Hepatocyte (in vitro differentiated cells): ENCODE measurements around the gene SEMA5B. TPM values are rescaled to one million over a fixed set of nuclear protein-coding genes. Genes with fewer than 3 reads are reported as not detected.
A peak's percentile ranks its signal among the peaks of the same experiment; 100 is the strongest.

Experiments
- DNase-seq: peaks from one replicate; pipeline ENCODE4 v3.0.0-alpha.2; 2016; ENCODE audit warnings: low spot score
- H2AFZ ChIP-seq: fragments of 200-600 bp; sonication (generic); 2 replicates; pipeline ENCODE4 v1.6.0; 2016; ENCODE audit warnings: antibody characterized with exemption, mild to moderate bottlenecking
- H3K27ac ChIP-seq: fragments of 200-600 bp; sonication (generic); 2 replicates; pipeline ENCODE4 v1.5.1; 2016; ENCODE audit warnings: mild to moderate bottlenecking
- H3K27me3 ChIP-seq: fragments of 200-600 bp; sonication (generic); 2 replicates; pipeline ENCODE4 v1.6.1; 2016
- H3K36me3 ChIP-seq: fragments of 200-600 bp; sonication (generic); replicated peaks from 2 replicates; pipeline ENCODE4 v1.5.1; 2016; ENCODE audit warnings: low read depth; ENCODE audit not compliant: insufficient read depth
- H3K4me1 ChIP-seq: fragments of 200-600 bp; sonication (generic); 2 replicates; pipeline ENCODE4 v1.5.1; 2016; ENCODE audit warnings: mild to moderate bottlenecking, moderate library complexity; ENCODE audit not compliant: insufficient read depth
- H3K4me2 ChIP-seq: fragments of 200-600 bp; sonication (generic); 2 replicates; pipeline ENCODE4 v1.6.0; 2016
- H3K4me3 ChIP-seq: fragments of 200-600 bp; sonication (generic); 2 replicates; pipeline ENCODE4 v1.5.1; 2016; ENCODE audit warnings: mild to moderate bottlenecking
- H3K79me2 ChIP-seq: fragments of 200-600 bp; sonication (generic); 2 replicates; pipeline ENCODE4 v1.6.0; 2017; ENCODE audit warnings: mild to moderate bottlenecking
- H3K9me2 ChIP-seq: fragments of 200-600 bp; sonication (generic); replicated peaks from 2 replicates; pipeline ENCODE4 v1.6.0; 2017; ENCODE audit warnings: mild to moderate bottlenecking; ENCODE audit not compliant: insufficient read depth
- H3K9me3 ChIP-seq: fragments of 200-600 bp; sonication (generic); 2 replicates; pipeline ENCODE4 v1.5.1; 2016; ENCODE audit warnings: low read depth, mild to moderate bottlenecking
- H4K20me1 ChIP-seq: fragments of 200-600 bp; sonication (generic); 2 replicates; pipeline ENCODE4 v1.6.0; 2016; ENCODE audit warnings: mild to moderate bottlenecking; ENCODE audit not compliant: insufficient read depth, poor library complexity, severe bottlenecking
- CTCF ChIP-seq: fragments of 200-600 bp; sonication (generic); IDR thresholded peaks from 2 replicates; pipeline ENCODE4 v1.5.1; 2016; ENCODE audit warnings: antibody characterized with exemption, mild to moderate bottlenecking; ENCODE audit not compliant: poor library complexity
- EZH2 ChIP-seq: fragments of 200-600 bp; sonication (generic); IDR thresholded peaks from 2 replicates; pipeline ENCODE4 v1.6.1; 2016; ENCODE audit warnings: antibody characterized with exemption, mild to moderate bottlenecking, borderline replicate concordance
- EZH2phosphoT487 ChIP-seq: fragments of 200-600 bp; sonication (generic); IDR thresholded peaks from one replicate; pipeline ENCODE4 v1.6.1; 2018; ENCODE audit warnings: antibody characterized with exemption, mild to moderate bottlenecking, low read depth, moderate library complexity; ENCODE audit not compliant: unreplicated experiment, severe bottlenecking
- WGBS: methylation state at CpG from one replicate; pipeline ENCODE4 v1.1.6; 2016; ENCODE audit warnings: low lambda C conversion rate; ENCODE audit errors: missing lambda C conversion rate; 5-methylcytosine and 5-hydroxymethylcytosine counted together
- polyA plus RNA-seq: library from polyadenylated mRNA; unstranded; fragments of >200 nt; fragmentation: Nextera tagmentation; extraction: Ambion mirVana; gene quantifications from 2 replicates; pipeline ENCODE4 v1.2.1, GENCODE V29; 2016
- total RNA-seq: library from RNA; depleted of rRNA; stranded (reverse); fragments of >200 nt; gene quantifications from 2 replicates; pipeline ENCODE4 v1.2.3, GENCODE V29; 2014

Gene SEMA5B
- total and polyA plus RNA-seq, 2 experiments from 2014 or later = 1.4 to 4.2 TPM

DNA sequence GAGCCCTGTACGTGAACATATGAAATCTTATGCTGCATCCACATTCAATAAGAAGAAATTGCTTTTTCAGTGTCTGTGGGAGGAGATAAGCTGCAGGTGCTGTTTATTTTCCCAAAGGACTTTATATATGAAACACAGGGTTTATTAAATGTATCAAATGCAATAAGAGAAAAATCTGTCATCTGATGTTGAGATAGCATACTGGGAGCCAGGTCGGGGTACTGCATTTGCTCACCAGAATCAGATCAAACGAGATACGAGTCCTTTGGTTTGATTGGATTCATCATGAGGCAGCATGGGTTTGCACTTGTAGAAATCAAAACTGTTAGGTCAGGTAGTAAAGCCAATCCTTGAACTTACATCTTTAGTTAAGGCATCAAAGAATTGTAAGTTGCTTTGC is 141.3 kb downstream of the SEMA5B start:
- no peak overlapping the region for H3K4me3 ChIP-seq
- DNase-seq = no peak
- H3K79me2 ChIP-seq = no peaks in the 10 kb centered on the region
- H3K9me3 ChIP-seq = no peaks in the 10 kb centered on the region
- WGBS = 92% methylated on average over 4 of the region's 4 CpGs
- H4K20me1 ChIP-seq = no peaks in the 10 kb centered on the region
- no peaks in the 10 kb centered on the region for H3K27me3 ChIP-seq
- H3K4me1 ChIP-seq = no peaks in the 10 kb centered on the region
- H3K4me2 ChIP-seq = no peak overlapping the region
- no peak for TF ChIP-seq CTCF
- TF ChIP-seq EZH2 = no peak
- no peak for TF ChIP-seq EZH2phosphoT487
- H3K27ac ChIP-seq = no peak overlapping the region
- H3K36me3 ChIP-seq = no peaks in the 10 kb centered on the region
- H2AFZ ChIP-seq = no peak overlapping the region
- no peaks in the 10 kb centered on the region for H3K9me2 ChIP-seq

DNA sequence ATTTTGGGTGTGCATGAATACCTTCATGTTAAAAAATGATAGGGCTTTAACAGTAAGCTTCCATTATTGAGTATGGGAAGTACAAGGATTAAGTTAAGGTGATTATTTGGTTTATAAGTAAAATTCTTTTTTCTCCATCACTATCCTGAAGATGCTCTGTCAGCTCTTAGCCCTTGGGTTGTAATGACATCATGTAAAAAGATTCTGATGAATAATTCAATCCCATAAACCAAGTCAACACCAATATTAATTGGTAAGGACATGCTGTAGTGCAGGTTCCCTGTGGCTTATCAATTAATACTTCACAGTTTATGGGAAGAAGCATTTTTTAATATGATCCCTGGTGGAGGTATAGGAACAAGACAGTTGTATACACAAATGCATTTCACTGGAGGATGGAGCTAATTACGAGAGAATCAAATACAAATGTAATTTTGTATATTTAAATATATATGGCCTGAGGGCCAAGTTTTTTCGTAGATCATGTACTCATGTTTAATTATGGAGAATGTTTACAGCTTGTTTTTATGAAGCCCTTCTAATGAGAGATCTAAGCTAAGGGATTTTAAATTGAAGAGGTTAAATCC is 145.1 kb downstream of the SEMA5B start:
- no peak for DNase-seq
- Histone ChIP-seq H3K9me3 (no peaks in the 10 kb centered on the region), H3K27ac (no peak overlapping the region), H2AFZ (no peak overlapping the region), H3K36me3 (no peaks in the 10 kb centered on the region), H3K4me1 (peaks cover 12% of the 10 kb centered on the region), H3K9me2 (no peaks in the 10 kb centered on the region), H4K20me1 (no peaks in the 10 kb centered on the region), H3K4me2 (no peak overlapping the region), H3K79me2 (no peaks in the 10 kb centered on the region), H3K27me3 (no peaks in the 10 kb centered on the region), H3K4me3 (no peak overlapping the region)
- WGBS = 83% methylated on average over 2 of the region's 2 CpGs
- TF ChIP-seq EZH2phosphoT487 (no peak), CTCF (no peak), EZH2 (no peak)

DNA sequence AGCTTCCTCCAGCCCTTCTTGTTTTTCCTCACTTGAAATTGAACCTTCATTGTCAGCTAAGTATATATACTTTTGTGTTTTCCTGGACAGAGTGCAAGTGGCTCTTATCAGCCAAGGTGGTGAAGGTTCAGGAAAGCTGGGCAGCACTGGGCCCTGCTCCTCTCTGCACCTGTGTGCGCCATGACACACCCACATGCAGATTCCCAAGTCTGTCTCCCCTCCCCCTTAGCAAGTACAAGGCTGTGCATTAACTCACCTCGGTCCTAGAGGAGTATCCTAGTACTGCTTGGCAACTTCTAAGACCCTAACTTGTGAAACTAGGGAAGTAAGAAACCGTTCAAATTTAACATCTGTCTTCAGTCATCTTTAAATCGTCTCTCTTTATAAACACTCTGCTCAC is 146.9 kb downstream of the SEMA5B start:
- no peak for TF ChIP-seq EZH2phosphoT487
- no peak for TF ChIP-seq CTCF
- no peak for TF ChIP-seq EZH2
- H3K27me3 ChIP-seq = no peaks in the 10 kb centered on the region
- peaks cover 12% of the 10 kb centered on the region for H3K4me1 ChIP-seq
- no peaks in the 10 kb centered on the region for H3K79me2 ChIP-seq
- H2AFZ ChIP-seq = no peak overlapping the region
- H3K9me3 ChIP-seq = no peaks in the 10 kb centered on the region
- H3K9me2 ChIP-seq = no peaks in the 10 kb centered on the region
- peak overlapping the region; percentile 47 for H3K27ac ChIP-seq
- H3K4me2 ChIP-seq = peak overlapping the region; percentile 25
- H3K4me3 ChIP-seq = no peak overlapping the region
- H3K36me3 ChIP-seq = no peaks in the 10 kb centered on the region
- peak; percentile 77 for DNase-seq
- H4K20me1 ChIP-seq = no peaks in the 10 kb centered on the region
- 58% methylated on average over 4 of the region's 4 CpGs for WGBS

- Histone ChIP-seq H3K9me2 (no peaks in the 10 kb centered on the region), H3K36me3 (no peaks in the 10 kb centered on the region), H3K27ac (peak overlapping the region; percentile 47), H2AFZ (no peak overlapping the region), H3K4me3 (no peak overlapping the region), H4K20me1 (no peaks in the 10 kb centered on the region), H3K9me3 (no peaks in the 10 kb centered on the region), H3K27me3 (no peaks in the 10 kb centered on the region), H3K4me2 (peak overlapping the region; percentile 25), H3K79me2 (no peaks in the 10 kb centered on the region), H3K4me1 (peaks cover 12% of the 10 kb centered on the region)
- no peak for TF ChIP-seq EZH2
- no peak for TF ChIP-seq EZH2phosphoT487
- TF ChIP-seq CTCF = no peak
- no peak for DNase-seq
- 89% methylated on average over 4 of the region's 4 CpGs for WGBS
These were observed 147.4 kb downstream of the SEMA5B start for GRCh38 chr3:122880173-122880572.
